Peyer's patch (tissue), 4 donors: ENCODE measurements around the gene RAB11FIP4.

Source experiments
- POLR2A ChIP-seq, 2 donors: fragments of 450-650 bp; IDR thresholded peaks; one replicate each; pipeline ENCODE4 v1.5.1; 2017; ENCODE audit warnings: antibody characterized with exemption in 2 of 2, mild to moderate bottlenecking in 2 of 2, moderate library complexity in 2 of 2
- TF ChIP-seq, protein P1 (sequence below), 6 experiments: fragments of 450-650 bp in 4 of 6; fragments of 200-600 bp in 2 of 6; sonication (generic) in 1 of 6; IDR thresholded peaks; one replicate each; pipeline ENCODE4 v1.5.1; 2017 to 2019; ENCODE audit warnings: antibody characterized with exemption in 6 of 6, mild to moderate bottlenecking in 3 of 6, moderate library complexity in 1 of 6

DNA sequence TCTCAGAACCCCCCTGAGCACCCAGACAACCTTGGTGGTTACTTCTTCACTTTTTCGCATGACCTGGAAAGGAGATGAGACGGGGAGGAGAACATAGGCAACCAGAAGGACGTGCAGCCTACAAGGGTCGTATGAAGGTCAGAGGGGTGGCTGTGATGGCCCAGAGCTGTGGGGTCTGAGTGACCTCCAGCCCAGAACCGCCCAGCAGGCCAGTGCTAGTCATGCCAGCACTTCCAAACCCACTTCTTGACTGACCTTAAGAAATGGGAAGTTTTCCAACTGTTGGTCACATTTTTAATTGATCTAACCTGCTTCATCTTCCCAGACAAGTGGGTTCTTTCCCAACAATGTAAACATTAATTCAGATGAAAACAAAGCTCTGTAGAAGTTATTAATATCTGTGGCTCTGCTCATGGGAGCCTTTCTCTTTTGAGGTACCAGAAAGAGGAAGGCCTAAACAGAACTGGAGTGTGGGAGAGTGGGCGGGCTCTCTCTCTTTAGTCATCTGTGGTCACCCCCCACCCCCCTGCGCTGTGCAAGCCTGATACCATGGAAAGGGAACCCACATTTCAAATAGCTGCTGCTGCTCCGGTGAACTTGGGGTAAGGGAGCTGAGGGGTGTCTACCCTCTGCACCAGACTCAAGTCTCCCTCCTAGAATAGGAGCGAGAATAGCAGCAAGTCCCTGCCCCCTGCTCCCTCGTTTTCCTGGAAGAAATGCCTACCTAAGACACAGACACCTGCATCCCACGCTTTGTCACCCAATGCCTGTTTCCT, 101.6 kb downstream of the RAB11FIP4 start:
- TF ChIP-seq, protein P1, sequence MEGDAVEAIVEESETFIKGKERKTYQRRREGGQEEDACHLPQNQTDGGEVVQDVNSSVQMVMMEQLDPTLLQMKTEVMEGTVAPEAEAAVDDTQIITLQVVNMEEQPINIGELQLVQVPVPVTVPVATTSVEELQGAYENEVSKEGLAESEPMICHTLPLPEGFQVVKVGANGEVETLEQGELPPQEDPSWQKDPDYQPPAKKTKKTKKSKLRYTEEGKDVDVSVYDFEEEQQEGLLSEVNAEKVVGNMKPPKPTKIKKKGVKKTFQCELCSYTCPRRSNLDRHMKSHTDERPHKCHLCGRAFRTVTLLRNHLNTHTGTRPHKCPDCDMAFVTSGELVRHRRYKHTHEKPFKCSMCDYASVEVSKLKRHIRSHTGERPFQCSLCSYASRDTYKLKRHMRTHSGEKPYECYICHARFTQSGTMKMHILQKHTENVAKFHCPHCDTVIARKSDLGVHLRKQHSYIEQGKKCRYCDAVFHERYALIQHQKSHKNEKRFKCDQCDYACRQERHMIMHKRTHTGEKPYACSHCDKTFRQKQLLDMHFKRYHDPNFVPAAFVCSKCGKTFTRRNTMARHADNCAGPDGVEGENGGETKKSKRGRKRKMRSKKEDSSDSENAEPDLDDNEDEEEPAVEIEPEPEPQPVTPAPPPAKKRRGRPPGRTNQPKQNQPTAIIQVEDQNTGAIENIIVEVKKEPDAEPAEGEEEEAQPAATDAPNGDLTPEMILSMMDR (IDR thresholded peaks at IDR 0.05) = no peak
- TF ChIP-seq POLR2A (IDR thresholded peaks at IDR 0.05) = no peak
